CD14-positive monocyte (primary cell): ENCODE results near the gene BTAF1. TPM values are rescaled to one million over a fixed set of nuclear protein-coding genes. Genes with fewer than 3 reads are reported as not detected.

Source experiments
- DNase-seq, 3 donors: peaks; one replicate each; pipeline ENCODE4 v3.0.0-alpha.2; 2011 to 2022
- H2AFZ ChIP-seq: 2 replicates; pipeline ENCODE4 v1.6.0; 2012; ENCODE audit warnings: mild to moderate bottlenecking, low read depth, low read length, inconsistent platforms; ENCODE audit not compliant: insufficient read depth, poor library complexity, severe bottlenecking
- H3K27ac ChIP-seq, 2 donors: 1 replicate in 1 of 2; 2 replicates in 1 of 2; pipeline ENCODE4 v1.5.1; 2012 to 2013; ENCODE audit warnings: low read length in 2 of 2, control low read depth in 1 of 2, inconsistent platforms in 1 of 2, low read depth in 1 of 2, mild to moderate bottlenecking in 1 of 2
- H3K27me3 ChIP-seq, 2 donors: one replicate each; pipeline versions ENCODE4 v1.6.0 to v1.6.1; 2011 to 2013; ENCODE audit warnings: low read length in 2 of 2; ENCODE audit not compliant: control insufficient read depth in 2 of 2, insufficient read depth in 2 of 2
- H3K36me3 ChIP-seq, 2 donors: replicated peaks in 1 of 2; 1 replicate in 1 of 2; 2 replicates in 1 of 2; pipeline versions ENCODE4 v1.5.1 to v1.6.1; 2012 to 2013; ENCODE audit warnings: low read length in 2 of 2, control low read depth in 1 of 2, inconsistent platforms in 1 of 2, mild to moderate bottlenecking in 1 of 2; ENCODE audit not compliant: insufficient read depth in 2 of 2, control insufficient read depth in 1 of 2
- H3K4me1 ChIP-seq, 2 donors: 1 replicate in 1 of 2; 2 replicates in 1 of 2; pipeline versions ENCODE4 v1.5.1 to v1.6.1; 2012 to 2013; ENCODE audit warnings: low read length in 2 of 2, control low read depth in 1 of 2, inconsistent platforms in 1 of 2, mild to moderate bottlenecking in 1 of 2, moderate library complexity in 1 of 2; ENCODE audit not compliant: insufficient read depth in 2 of 2, control insufficient read depth in 1 of 2
- H3K4me2 ChIP-seq: replicated peaks from 2 replicates; pipeline ENCODE3; 2012; ENCODE audit warnings: low read length, moderate library complexity, mild to moderate bottlenecking; ENCODE audit not compliant: poor library complexity, severe bottlenecking; ENCODE audit errors: extremely low read depth
- H3K4me3 ChIP-seq, 3 experiments: fragments of 200-600 bp in 1 of 3; sonication (generic) in 1 of 3; replicated peaks in 1 of 3; 1 replicate in 2 of 3; 2 replicates in 1 of 3; pipeline ENCODE4 v1.5.1; 2011 to 2013; ENCODE audit warnings: low read length in 3 of 3, mild to moderate bottlenecking in 3 of 3, control low read depth in 2 of 3, low read depth in 2 of 3, inconsistent platforms in 1 of 3, moderate library complexity in 1 of 3
- H3K79me2 ChIP-seq: 2 replicates; pipeline ENCODE4 v1.6.0; 2012; ENCODE audit warnings: mild to moderate bottlenecking, control low read depth, inconsistent platforms, low read length, moderate library complexity; ENCODE audit not compliant: insufficient read depth
- H3K9ac ChIP-seq: 2 replicates; pipeline ENCODE4 v1.6.0; 2017; ENCODE audit warnings: low read length, mild to moderate bottlenecking; ENCODE audit not compliant: insufficient read depth, poor library complexity, severe bottlenecking
- H3K9me3 ChIP-seq, 2 donors: replicated peaks in 1 of 2; 1 replicate in 1 of 2; 2 replicates in 1 of 2; pipeline versions ENCODE4 v1.5.1 to v1.6.1; 2012 to 2013; ENCODE audit warnings: low read length in 2 of 2, control low read depth in 1 of 2; ENCODE audit not compliant: control insufficient read depth in 1 of 2, insufficient read depth in 1 of 2
- H4K20me1 ChIP-seq: 2 replicates; pipeline ENCODE4 v1.6.0; 2012; ENCODE audit warnings: mild to moderate bottlenecking, low read length, control low read depth, moderate library complexity; ENCODE audit not compliant: insufficient read depth
- H3K27ac Mint-ChIP-seq, 7 donors: one replicate each; pipeline ENCODE4 v1.8.0; 2020; ENCODE audit warnings: mild to moderate bottlenecking in 7 of 7, mixed read lengths in 7 of 7, moderate library complexity in 6 of 7, inconsistent platforms in 2 of 7
- H3K27me3 Mint-ChIP-seq, 3 donors: one replicate each; pipeline ENCODE4 v1.8.0; 2021 to 2022; ENCODE audit warnings: low read depth in 3 of 3, mild to moderate bottlenecking in 3 of 3, mixed read lengths in 3 of 3, moderate library complexity in 3 of 3, inconsistent platforms in 1 of 3
- H3K36me3 Mint-ChIP-seq, 2 donors: one replicate each; pipeline ENCODE4 v1.8.0; 2020; ENCODE audit warnings: mixed read lengths in 2 of 2, inconsistent platforms in 1 of 2, mild to moderate bottlenecking in 1 of 2
- H3K4me1 Mint-ChIP-seq: one replicate; pipeline ENCODE4 v1.8.0; 2020; ENCODE audit warnings: mild to moderate bottlenecking, mixed read lengths
- H3K4me3 Mint-ChIP-seq, 2 donors: one replicate each; pipeline ENCODE4 v1.8.0; 2020; ENCODE audit warnings: mild to moderate bottlenecking in 2 of 2, mixed read lengths in 2 of 2, moderate library complexity in 1 of 2
- H3K9me3 Mint-ChIP-seq, 7 donors: one replicate each; pipeline ENCODE4 v1.8.0; 2020 to 2022; ENCODE audit warnings: mixed read lengths in 7 of 7, mild to moderate bottlenecking in 6 of 7, moderate library complexity in 6 of 7, inconsistent platforms in 2 of 7
- CTCF ChIP-seq: fragments of 200-600 bp; IDR thresholded peaks from one replicate; pipeline ENCODE4 v1.8.0; 2022; ENCODE audit warnings: antibody characterized with exemption, mild to moderate bottlenecking
- WGBS: methylation state at CpG from one replicate; pipeline ENCODE4 v1.1.5; 2013; ENCODE audit warnings: missing lambda C conversion rate; ENCODE audit not compliant: insufficient coverage; 5-methylcytosine and 5-hydroxymethylcytosine counted together
- intact Hi-C, 2 donors: fragments of 100-400 bp; cut with micrococcal nuclease; formaldehyde crosslinking; loops; one replicate each; pipeline versions ENCODE4 v1.15.0 to v1.15.1; 2023
- polyA plus RNA-seq, 3 donors: library from polyadenylated mRNA; depleted of rRNA in 1 of 3; unstranded in 2 of 3; stranded (reverse) in 1 of 3; fragments of 300-500 nt in 2 of 3; fragments of >200 nt in 1 of 3; fragmentation: Illumina TruSeq in 2 of 3; gene quantifications; 1 replicate in 2 of 3; 2 replicates in 1 of 3; pipeline ENCODE4 v1.2.3, GENCODE V29; 2012 to 2021

BTAF1 gene
- polyA plus RNA-seq, 3 donors, result 3.7 to 59.8 (median 5.1) TPM

- H3K4me2 ChIP-seq, result no peak overlapping the region
- H3K36me3 ChIP-seq, result peaks cover 70 to 89% of the 10 kb centered on the region in 2 donors
- H3K9ac ChIP-seq, result no peak overlapping the region
- TF ChIP-seq CTCF, result no peak
- Mint-ChIP-seq H3K9me3 (no peaks in the 10 kb centered on the region), H3K27me3 (no peaks in the 10 kb centered on the region), H3K4me3 (no peak overlapping the region), H3K27ac (no peak overlapping the region), H3K36me3 (peaks cover 57 to 85% of the 10 kb centered on the region in 2 donors), H3K4me1 (peaks cover 6% of the 10 kb centered on the region)
- H3K4me1 ChIP-seq, result no peaks in the 10 kb centered on the region
- no peaks in the 10 kb centered on the region for H3K9me3 ChIP-seq
- intact Hi-C loops, result no loop called here
- H3K27me3 ChIP-seq, result no peaks in the 10 kb centered on the region
- no CpG with 5 or more reads among the region's 1 CpG for WGBS
- no peak for DNase-seq
- H3K79me2 ChIP-seq, result no peaks in the 10 kb centered on the region
- peak overlapping the region in 1 of 2 donors; percentile 7 for H3K27ac ChIP-seq
- H2AFZ ChIP-seq, result no peak overlapping the region
- no peak overlapping the region for H3K4me3 ChIP-seq
- H4K20me1 ChIP-seq, result peaks cover 4% of the 10 kb centered on the region
These were observed 68.5 kb downstream of the BTAF1 start for GRCh38 chr10:91992031-91992430.

GRCh38 chr10:91996266-91996665, 72.7 kb downstream of the BTAF1 start:
- Histone ChIP-seq H3K9me3 (peaks cover 0 to 3% of the 10 kb centered on the region in 2 donors), H3K79me2 (no peaks in the 10 kb centered on the region), H3K4me3 (no peak overlapping the region), H3K4me1 (no peaks in the 10 kb centered on the region), H2AFZ (no peak overlapping the region), H3K4me2 (no peak overlapping the region), H3K27ac (no peak overlapping the region), H3K36me3 (peaks cover 81 to 97% of the 10 kb centered on the region in 2 donors), H3K27me3 (no peaks in the 10 kb centered on the region), H3K9ac (no peak overlapping the region), H4K20me1 (no peaks in the 10 kb centered on the region)
- no peaks in the 10 kb centered on the region for H3K4me1 Mint-ChIP-seq
- no peak overlapping the region for H3K27ac Mint-ChIP-seq
- no peaks in the 10 kb centered on the region for H3K27me3 Mint-ChIP-seq
- H3K36me3 Mint-ChIP-seq, result peaks cover 75 to 91% of the 10 kb centered on the region in 2 donors
- DNase-seq, result no peak
- peaks cover 0 to 6% (median 2%) of the 10 kb centered on the region in 7 donors for H3K9me3 Mint-ChIP-seq
- intact Hi-C loops, result no loop called here
- TF ChIP-seq CTCF, result no peak
- no peak overlapping the region for H3K4me3 Mint-ChIP-seq
- no CpG with 5 or more reads among the region's 2 CpGs for WGBS
